DMS 273 treated with DMSO at 0.1 percent for 48 hours (cell line): ENCODE results near the gene ZNHIT3.
A peak's percentile ranks its signal among the peaks of the same experiment; 100 is the strongest.
"Not testable (repeated sequence)": the region's sequence is repeated elsewhere in the genome, so short reads cannot be mapped to it uniquely, and the experiment has no call there.

Experiments used
- DNase-seq: peaks from one replicate; lab custom pipeline; 2025; lab: John Stamatoyannopoulos, UW

Gene ZNHIT3

GRCh38 chr17:36486204-36487194 is at the start of gene ZNHIT3:
TSS of gene ZNHIT3 (plus strand) at chr17:36486681. CDS start at chr17:36486700, 19 bp downstream.
- peak; percentile 85 for DNase-seq

DNA sequence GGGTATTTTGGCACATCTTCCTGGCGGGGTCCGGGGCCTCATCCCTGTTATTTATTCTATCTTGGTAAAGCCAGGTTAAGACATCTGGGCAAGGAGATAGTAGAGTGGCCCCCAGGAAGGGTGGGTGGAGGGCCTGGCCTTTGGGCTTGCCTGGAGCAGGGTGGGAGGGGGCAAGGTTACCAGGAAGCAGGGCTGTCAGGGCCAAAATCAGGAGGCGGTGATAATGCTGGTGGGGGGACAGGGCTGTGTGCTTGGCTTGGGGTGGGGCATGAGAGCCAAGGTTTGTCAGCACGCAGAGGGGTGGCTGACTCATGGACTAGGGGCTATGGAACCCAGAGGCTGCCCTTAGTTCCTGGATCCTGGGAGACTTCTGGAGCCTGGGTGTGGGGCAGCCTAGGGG is 44.7 kb upstream of the ZNHIT3 start:
- not testable (repeated sequence) for DNase-seq

DNA sequence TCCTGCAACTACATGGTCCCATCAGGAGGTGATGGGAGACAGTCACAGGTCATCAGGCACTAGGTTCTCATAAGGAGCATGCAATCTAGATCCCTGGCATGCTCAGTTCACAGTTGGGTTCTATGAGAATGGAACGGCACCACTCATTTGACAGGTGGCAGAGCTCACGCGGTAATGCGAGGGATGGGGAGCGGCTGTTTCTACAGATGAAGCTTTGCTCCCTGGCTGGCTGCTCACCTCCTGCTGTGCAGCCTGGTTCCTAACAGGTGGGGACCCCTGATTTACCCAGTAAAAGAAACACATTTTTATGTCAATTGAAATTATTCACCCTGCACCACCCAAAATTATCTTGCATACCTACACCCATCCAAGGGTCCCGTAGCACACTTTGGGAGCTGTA is 42.7 kb upstream of the ZNHIT3 start:
- no peak for DNase-seq

DNA sequence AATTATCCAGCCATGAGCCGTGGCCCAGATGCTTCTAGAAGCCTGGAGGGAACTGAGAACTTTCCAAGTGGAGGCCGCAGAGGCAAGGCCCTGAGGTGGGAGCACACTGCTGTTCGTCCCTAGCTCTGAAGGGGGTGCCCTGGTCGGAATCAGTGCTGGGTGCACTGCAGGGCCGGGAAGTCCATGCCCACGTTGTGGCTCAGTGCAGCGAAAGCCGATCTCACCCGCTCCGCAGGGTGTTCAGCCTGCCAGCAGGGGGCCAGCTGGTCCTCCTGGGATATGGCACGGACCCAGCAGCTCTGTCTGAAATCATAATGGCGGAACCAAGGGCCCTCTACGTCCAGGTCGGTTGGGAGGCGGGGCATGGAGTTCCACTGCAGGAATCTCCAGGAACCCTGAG is 36.5 kb upstream of the ZNHIT3 start:
- DNase-seq, result not testable (repeated sequence)

DNA sequence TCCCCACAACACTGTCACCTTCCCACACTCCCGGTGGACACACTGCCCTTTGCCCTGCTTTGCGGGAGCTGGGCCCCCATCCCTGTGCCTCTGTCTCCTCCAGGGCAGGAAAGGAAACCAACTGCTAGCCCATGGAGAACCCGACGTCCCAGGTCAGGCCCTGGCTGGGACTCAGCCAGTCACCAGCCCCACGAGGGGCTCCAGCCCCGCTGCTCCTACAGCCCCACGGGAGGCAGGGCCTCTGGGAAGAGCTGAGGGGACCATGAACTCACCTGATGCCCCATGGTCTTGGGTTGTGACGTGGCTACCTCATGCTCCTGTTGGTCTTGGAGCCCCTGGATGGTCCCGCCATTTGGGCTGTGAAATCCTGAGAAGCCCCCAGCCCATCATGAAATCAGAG is 33.6 kb upstream of the ZNHIT3 start:
- DNase-seq, result not testable (repeated sequence)

GRCh38 chr17:36457701-36458100 is 28.8 kb upstream of the ZNHIT3 start:
- not testable (repeated sequence) for DNase-seq

- DNase-seq, result no peak
Measured at GRCh38 chr17:36459045-36459444, 27.4 kb upstream of the ZNHIT3 start.

- DNase-seq, result no peak
Measured at GRCh38 chr17:36459601-36460000, 26.9 kb upstream of the ZNHIT3 start.

DNA sequence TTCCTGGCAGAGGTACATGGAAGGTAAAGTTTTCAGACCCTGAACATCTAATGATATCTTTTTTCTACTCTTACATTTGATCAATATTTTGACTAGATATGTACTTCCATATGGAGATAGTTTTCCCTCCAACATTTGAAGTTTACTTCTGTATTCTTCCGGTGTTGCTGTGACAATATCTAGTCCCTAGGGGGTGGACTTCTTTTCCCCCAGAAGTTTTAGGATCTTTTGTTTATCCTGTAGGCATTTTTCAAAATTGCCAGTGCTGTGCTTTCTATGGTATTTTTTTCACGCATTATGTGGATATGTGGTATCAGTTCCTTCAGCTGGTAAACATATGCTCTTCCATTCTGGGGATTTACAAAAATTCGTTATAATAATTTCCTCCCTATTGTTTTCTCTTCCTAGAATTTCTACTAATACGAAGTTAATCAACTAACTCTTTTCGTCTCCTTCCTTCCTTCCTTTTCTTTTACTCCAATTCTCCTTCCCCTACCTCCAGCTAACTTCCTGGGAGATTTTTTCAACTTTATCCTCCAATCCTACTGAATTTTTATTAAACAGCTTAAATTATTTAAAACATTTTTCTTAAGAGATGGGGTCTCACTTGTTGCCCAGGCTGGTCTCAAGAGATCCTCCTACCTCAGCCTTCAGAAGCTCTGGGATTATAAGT is 26.1 kb upstream of the ZNHIT3 start:
- DNase-seq, result no peak

DNA sequence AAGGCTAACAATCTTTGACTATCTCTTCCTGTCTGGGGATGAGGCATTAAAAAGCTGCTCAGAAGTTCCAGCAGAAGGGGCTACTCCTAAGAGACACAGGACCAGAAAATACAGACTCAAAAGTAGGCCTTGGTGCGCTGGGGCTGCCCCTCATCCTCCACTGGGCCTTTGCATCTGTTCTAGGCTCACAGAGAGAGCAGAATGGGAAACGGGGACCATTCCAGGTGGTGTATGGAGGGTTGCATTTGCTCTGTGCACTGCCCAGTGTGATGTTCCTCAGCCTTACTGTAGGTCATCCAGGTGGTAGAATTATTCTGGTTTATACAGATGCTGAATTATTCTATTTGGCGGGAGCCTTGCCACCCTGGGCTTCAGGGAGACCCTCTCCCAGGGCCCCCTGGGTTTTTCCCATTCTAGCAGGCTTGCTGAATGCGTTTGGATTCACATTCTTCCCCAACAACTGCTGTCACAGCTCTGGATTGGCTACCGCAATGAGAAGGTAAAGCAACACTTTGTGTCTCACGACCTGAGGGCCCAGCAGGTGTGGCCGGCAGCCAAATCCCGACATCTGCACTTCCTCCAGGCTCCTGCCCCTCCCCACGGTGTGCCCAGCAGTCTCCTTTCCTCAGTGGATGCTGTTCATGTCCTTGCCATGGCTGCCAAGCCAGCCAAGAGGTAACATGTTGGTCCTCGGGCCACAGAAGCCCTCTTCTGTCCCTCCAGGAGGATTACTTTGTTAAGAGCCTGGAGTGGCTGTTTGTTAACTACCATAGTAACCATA is 25.0 kb upstream of the ZNHIT3 start:
- no peak for DNase-seq

DNA sequence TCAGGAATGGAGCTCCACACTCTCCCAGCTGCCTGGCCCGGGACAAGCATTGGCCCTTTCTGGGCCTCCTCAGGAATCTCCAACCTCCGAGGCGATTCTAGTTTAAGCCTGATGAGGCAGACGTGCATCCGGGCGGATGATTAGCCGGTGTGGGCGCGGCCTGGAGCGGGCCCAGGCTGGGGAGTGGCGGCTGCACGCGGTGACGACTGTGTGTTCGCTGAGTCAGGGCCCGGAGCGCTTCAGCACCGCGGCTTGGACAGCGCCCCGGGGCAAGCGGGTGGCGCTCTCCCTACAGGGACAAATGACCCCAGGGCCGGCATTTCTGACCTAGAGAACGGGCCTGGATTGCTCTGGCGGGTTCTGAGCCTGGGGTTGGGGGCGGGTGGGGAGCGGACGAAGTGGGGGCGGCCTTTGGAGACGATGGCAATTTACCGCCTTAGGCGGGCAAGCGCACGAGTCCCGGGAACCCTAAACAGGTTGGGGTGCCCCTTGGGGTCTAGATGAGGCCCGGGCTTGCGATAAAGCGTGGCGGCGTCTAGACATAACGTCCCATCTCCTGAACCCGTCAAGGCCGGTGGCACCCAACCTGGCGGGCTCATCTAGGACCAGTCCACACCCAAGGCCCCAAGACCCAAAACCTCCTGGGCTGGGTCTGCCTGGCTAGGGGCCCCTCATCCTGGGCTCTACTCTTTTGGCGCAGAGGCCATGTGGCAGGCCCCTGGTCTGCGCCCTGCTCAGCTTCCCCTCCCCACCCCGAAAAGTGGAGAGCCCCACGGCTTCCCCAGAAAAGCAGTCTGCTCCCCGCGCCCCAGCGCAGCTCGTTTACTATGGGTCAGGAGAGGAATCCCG is 22.3 kb upstream of the ZNHIT3 start:
- DNase-seq, result no peak

DNA sequence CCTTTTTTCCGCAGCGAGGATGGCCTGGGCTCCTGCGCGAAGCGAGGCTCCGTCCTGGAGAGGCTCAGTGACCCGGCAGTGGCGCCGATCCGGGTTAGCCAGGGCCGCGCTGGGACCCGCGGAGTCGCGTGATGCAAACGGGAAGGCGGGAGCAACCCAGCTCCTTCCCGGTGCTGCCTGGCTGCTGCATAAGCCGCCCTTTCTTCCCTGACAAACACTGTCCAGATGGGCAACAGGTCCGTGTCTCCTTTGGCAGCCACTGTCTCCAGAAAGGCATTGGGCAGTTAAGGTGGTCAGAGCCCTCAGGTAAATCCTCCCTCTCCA is 21.8 kb upstream of the ZNHIT3 start:
- no peak for DNase-seq

GRCh38 chr17:36468903-36469635 is 17.4 kb upstream of the ZNHIT3 start:
- DNase-seq, result no peak

GRCh38 chr17:36469733-36470132 is 16.7 kb upstream of the ZNHIT3 start:
- no peak for DNase-seq

DNA sequence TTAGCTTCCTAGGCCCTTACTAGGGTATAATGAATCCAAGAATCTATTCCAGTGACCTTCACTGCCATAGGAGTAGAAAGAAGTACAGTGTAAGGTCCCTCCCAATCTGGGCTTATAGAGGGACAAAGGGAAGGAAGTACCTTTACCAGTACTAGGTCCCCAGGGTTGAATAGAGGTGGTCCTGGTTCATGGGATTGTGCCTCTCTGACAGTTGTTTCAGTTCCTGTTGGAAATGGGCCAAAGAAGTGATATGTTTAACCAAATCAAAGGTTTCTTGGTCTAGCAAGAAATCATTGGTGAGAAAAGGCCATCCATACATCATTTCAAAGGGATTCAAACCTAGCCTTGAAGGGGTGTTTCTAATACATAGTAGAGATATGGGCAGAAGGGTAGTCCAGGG is 16.0 kb upstream of the ZNHIT3 start:
- no peak for DNase-seq

- DNase-seq, result no peak
Measured at GRCh38 chr17:36474571-36474970, 11.9 kb upstream of the ZNHIT3 start.

- no peak for DNase-seq
Measured at GRCh38 chr17:36475346-36475970, 11.0 kb upstream of the ZNHIT3 start.

DNA sequence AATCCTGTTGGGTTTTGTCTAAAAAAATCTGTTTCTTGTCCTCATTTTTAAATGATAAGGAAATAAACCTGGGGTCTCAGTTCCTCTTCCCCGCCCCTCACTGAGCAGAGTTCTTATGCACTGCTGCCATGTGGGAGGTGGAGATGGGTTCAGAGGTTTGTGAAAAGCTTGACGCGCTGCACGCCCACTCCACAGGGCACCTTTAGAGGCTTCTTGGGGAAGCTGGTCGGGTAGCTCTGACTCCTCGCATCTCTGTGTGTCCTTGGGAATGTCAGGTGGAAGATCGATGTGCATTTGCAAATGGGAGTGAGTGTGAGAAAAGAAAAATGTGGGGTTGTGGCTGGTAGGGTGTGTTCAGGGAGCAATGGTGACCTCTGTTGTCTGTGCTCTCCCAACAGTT is 4.7 kb upstream of the ZNHIT3 start:
- no peak for DNase-seq

GRCh38 chr17:36482611-36483504 is 3.6 kb upstream of the ZNHIT3 start:
- peak; percentile 21 for DNase-seq
